H1 (cell line): ENCODE results near the gene RBM10. TPM values are rescaled to one million over a fixed set of nuclear protein-coding genes. Genes with fewer than 3 reads are reported as not detected.

Experiments
- CTCF ChIA-PET: fragments of 300-600 bp; sonication (Branson Sonifier 250); formaldehyde crosslinking; loops from one replicate; lab custom pipeline; 2021; ENCODE audit not compliant: partially characterized antibody; lab: Charles Lee
- POLR2A ChIA-PET: fragments of 300-600 bp; sonication (Branson Sonifier 250); formaldehyde crosslinking; loops from one replicate; lab custom pipeline; 2021; ENCODE audit warnings: inconsistent platforms; ENCODE audit not compliant: partially characterized antibody; lab: Charles Lee
- DNase-seq, 2 experiments: peaks; one replicate each; pipeline versions ENCODE4 v3.0.0 to v3.0.0-alpha.2; 2010 to 2022; ENCODE audit warnings: low spot score in 2 of 2, low read depth in 1 of 2, mixed read lengths in 1 of 2
- FAIRE-seq: peaks from 2 replicates; lab custom pipeline; 2011; peaks lifted over from hg19 to GRCh38; lab: Jason Lieb, UNC
- H2AFZ ChIP-seq: 2 replicates; pipeline ENCODE4 v1.8.1; 2012; ENCODE audit warnings: low read length, inconsistent platforms
- H2AK5ac ChIP-seq: 2 replicates; pipeline ENCODE4 v1.6.1; 2013; ENCODE audit warnings: low read depth, low read length
- H2BK120ac ChIP-seq: replicated peaks from 2 replicates; pipeline ENCODE3; 2013; ENCODE audit warnings: low read depth, low read length, inconsistent platforms
- H2BK12ac ChIP-seq: 2 replicates; pipeline ENCODE4 v1.6.1; 2013; ENCODE audit warnings: low read depth, low read length
- H2BK15ac ChIP-seq: 2 replicates; pipeline ENCODE4 v1.6.1; 2013; ENCODE audit warnings: low read length
- H2BK20ac ChIP-seq: 2 replicates; pipeline ENCODE4 v1.6.1; 2013; ENCODE audit warnings: low read length
- H2BK5ac ChIP-seq: 2 replicates; pipeline ENCODE4 v1.6.1; 2013; ENCODE audit warnings: low read depth, low read length
- H3K14ac ChIP-seq: 2 replicates; pipeline ENCODE4 v1.6.1; 2013; ENCODE audit warnings: inconsistent platforms; ENCODE audit not compliant: insufficient read length
- H3K18ac ChIP-seq: 2 replicates; pipeline ENCODE4 v1.6.1; 2013; ENCODE audit warnings: low read length; ENCODE audit errors: extremely low read depth
- H3K23ac ChIP-seq: 2 replicates; pipeline ENCODE4 v1.6.1; 2013; ENCODE audit warnings: inconsistent platforms; ENCODE audit not compliant: insufficient read length
- H3K23me2 ChIP-seq: 2 replicates; pipeline ENCODE4 v1.6.1; 2013; ENCODE audit warnings: low read depth, low read length
- H3K27ac ChIP-seq: 2 replicates; pipeline ENCODE4 v1.6.1; 2011; ENCODE audit warnings: low read depth, low read length, inconsistent platforms
- H3K27me3 ChIP-seq, 4 experiments: replicated peaks in 1 of 4; 1 replicate in 1 of 4; 2 replicates in 3 of 4; pipeline versions ENCODE4 v1.6.1 to v1.8.1; 2011 to 2013; ENCODE audit warnings: low read length in 3 of 4, mild to moderate bottlenecking in 3 of 4, inconsistent platforms in 2 of 4, mixed read lengths in 2 of 4, moderate library complexity in 1 of 4; ENCODE audit not compliant: control insufficient read depth in 3 of 4, insufficient read depth in 3 of 4; ENCODE audit errors: extremely low read depth in 1 of 4
- H3K36me3 ChIP-seq, 4 experiments: 2 replicates each; pipeline versions ENCODE4 v1.6.1 to v1.8.1; 2011 to 2013; ENCODE audit warnings: mild to moderate bottlenecking in 4 of 4, low read length in 3 of 4, moderate library complexity in 2 of 4, control low read depth in 1 of 4, inconsistent platforms in 1 of 4; ENCODE audit not compliant: insufficient read depth in 4 of 4, control insufficient read depth in 2 of 4
- H3K4ac ChIP-seq: replicated peaks from 2 replicates; pipeline ENCODE3; 2013; ENCODE audit warnings: low read length, low read depth, mixed read lengths, inconsistent platforms; ENCODE audit not compliant: insufficient read length
- H3K4me1 ChIP-seq, 4 experiments: replicated peaks in 1 of 4; 1 replicate in 1 of 4; 2 replicates in 3 of 4; pipeline versions ENCODE4 v1.6.1 to v1.8.1; 2011 to 2013; ENCODE audit warnings: low read length in 3 of 4, inconsistent platforms in 2 of 4, mixed read lengths in 1 of 4; ENCODE audit not compliant: insufficient read depth in 4 of 4, control insufficient read depth in 3 of 4
- H3K4me2 ChIP-seq, 2 experiments: 2 replicates each; pipeline versions ENCODE4 v1.6.1 to v1.8.1; 2011 to 2013; ENCODE audit warnings: low read depth in 2 of 2, low read length in 2 of 2, control low read depth in 1 of 2, inconsistent platforms in 1 of 2, mild to moderate bottlenecking in 1 of 2; ENCODE audit not compliant: insufficient read depth in 1 of 2
- H3K4me3 ChIP-seq, 4 experiments: fragments of 200-600, 300-600 bp in 1 of 4; sonication (generic), shearing (Covaris generic), sonication (Bioruptor Twin) in 1 of 4; 2 replicates each; pipeline versions ENCODE4 v1.5.1 to v1.8.1; 2011 to 2016; ENCODE audit warnings: low read length in 4 of 4, low read depth in 3 of 4, control low read depth in 2 of 4, inconsistent platforms in 2 of 4, mild to moderate bottlenecking in 2 of 4, mixed read lengths in 1 of 4, moderate library complexity in 1 of 4; ENCODE audit not compliant: insufficient read depth in 2 of 4; ENCODE audit errors: extremely low read depth in 1 of 4
- H3K56ac ChIP-seq: replicated peaks from 2 replicates; pipeline ENCODE3; 2013; ENCODE audit warnings: low read depth, mild to moderate bottlenecking, mixed read lengths, low read length, inconsistent platforms; ENCODE audit not compliant: insufficient read length
- H3K79me1 ChIP-seq: 2 replicates; pipeline ENCODE4 v1.6.1; 2013; ENCODE audit warnings: low read depth, low read length, control low read depth
- H3K79me2 ChIP-seq, 2 experiments: 2 replicates each; pipeline versions ENCODE4 v1.6.1 to v1.8.1; 2012 to 2013; ENCODE audit warnings: low read length in 2 of 2, mild to moderate bottlenecking in 2 of 2, inconsistent platforms in 1 of 2; ENCODE audit not compliant: insufficient read depth in 2 of 2, control insufficient read depth in 1 of 2
- H3K9ac ChIP-seq, 4 experiments: replicated peaks in 1 of 4; 1 replicate in 1 of 4; 2 replicates in 3 of 4; pipeline versions ENCODE4 v1.6.1 to v1.8.1; 2011 to 2013; ENCODE audit warnings: low read depth in 3 of 4, low read length in 3 of 4, control low read depth in 2 of 4, mild to moderate bottlenecking in 2 of 4, moderate library complexity in 2 of 4, inconsistent platforms in 1 of 4; ENCODE audit errors: extremely low read depth in 1 of 4
- H3K9me3 ChIP-seq, 2 experiments: 2 replicates each; pipeline versions ENCODE4 v1.6.1 to v1.8.1; 2012 to 2013; ENCODE audit warnings: mild to moderate bottlenecking in 2 of 2, moderate library complexity in 2 of 2, control low read depth in 1 of 2, inconsistent platforms in 1 of 2, low read depth in 1 of 2, low read length in 1 of 2, mixed read lengths in 1 of 2; ENCODE audit not compliant: insufficient read depth in 2 of 2
- H4K20me1 ChIP-seq, 2 experiments: replicated peaks in 1 of 2; 2 replicates each; pipeline versions ENCODE3 to v1.8.1; 2011 to 2013; ENCODE audit warnings: inconsistent platforms in 2 of 2, low read length in 2 of 2, mild to moderate bottlenecking in 1 of 2; ENCODE audit not compliant: insufficient read depth in 2 of 2, control insufficient read depth in 1 of 2
- H4K5ac ChIP-seq: 2 replicates; pipeline ENCODE4 v1.6.1; 2013; ENCODE audit warnings: low read length, low read depth, mixed read lengths, inconsistent platforms; ENCODE audit not compliant: insufficient read length
- H4K8ac ChIP-seq: 2 replicates; pipeline ENCODE4 v1.8.0; 2013; ENCODE audit warnings: mild to moderate bottlenecking, moderate library complexity, low read length, inconsistent platforms; ENCODE audit not compliant: insufficient read depth; ENCODE audit errors: extremely low read depth
- H4K91ac ChIP-seq: replicated peaks from 2 replicates; pipeline ENCODE3; 2013; ENCODE audit warnings: low read length, mixed read lengths, inconsistent platforms; ENCODE audit not compliant: insufficient read length
- TBP ChIP-seq: IDR thresholded peaks from 2 replicates; pipeline ENCODE4 v1.6.1; 2011; ENCODE audit warnings: low read depth, low read length, improper control_type of control experiment
- WGBS, 2 experiments: shearing (Covaris generic) in 1 of 2; methylation state at CpG; one replicate each; pipeline versions ENCODE4 v1.1.6 to v1.1.7; 2013 to 2015; ENCODE audit warnings: low lambda C conversion rate in 2 of 2, mixed read lengths in 2 of 2, inconsistent platforms in 1 of 2, low coverage in 1 of 2, missing lambda C conversion rate in 1 of 2; ENCODE audit not compliant: insufficient replicate concordance in 2 of 2, insufficient coverage in 1 of 2, insufficient read length in 1 of 2; ENCODE audit errors: extremely low coverage in 1 of 2, missing lambda C conversion rate in 1 of 2; 5-methylcytosine and 5-hydroxymethylcytosine counted together
- polyA plus RNA-seq, 7 experiments: library from polyadenylated mRNA; depleted of rRNA in 3 of 7; stranded (reverse) in 5 of 7; unstranded in 2 of 7; fragments of >200 nt in 5 of 7; fragments of 200-250 nt in 2 of 7; gene quantifications; 1 replicate in 5 of 7; 2 replicates in 1 of 7; 4 replicates in 1 of 7; pipeline versions ENCODE4 v1.2.1 to v1.2.3, GENCODE V29; 2011 to 2013; ENCODE audit warnings: missing spikeins in 2 of 7, mixed read lengths in 2 of 7
- total RNA-seq: library from RNA; stranded (reverse); fragmentation: NEBNext Ultra II Directional; extraction: Animal tissue kit (Norgen Biotek cat#: 25700); gene quantifications from 2 replicates; pipeline ENCODE4 v1.2.1, GENCODE V29; 2021

RBM10 gene
- total and polyA plus RNA-seq, 2 of the 8 experiments (the other 6 are each of a cell fraction or from before 2014, with no cell fraction given): 35.7 to 64.0 TPM

- Histone ChIP-seq H4K20me1 (peaks cover 0 to 2% of the 10 kb centered on the region in 2 experiments), H3K79me1 (no peaks in the 10 kb centered on the region; the same call in 1 of the 2 replicates), H3K4me1 (no peaks in the 10 kb centered on the region), H2AK5ac (no peak overlapping the region), H3K4ac (no peak overlapping the region), H2BK5ac (no peak overlapping the region), H3K9ac (no peak overlapping the region), H3K79me2 (peaks cover 0 to 5% of the 10 kb centered on the region in 2 experiments; a peak in 2 of 4 replicates), H3K9me3 (no peaks in the 10 kb centered on the region), H3K23ac (no peak overlapping the region), H2BK120ac (no peak overlapping the region), H2BK20ac (no peak overlapping the region), H3K36me3 (peaks cover 0 to 14% (median 6%) of the 10 kb centered on the region in 4 experiments; a peak in 2 of 8 replicates), H3K18ac (no peak overlapping the region), H3K4me3 (no peak overlapping the region), H2AFZ (no peak overlapping the region), H3K23me2 (no peaks in the 10 kb centered on the region), H3K27ac (no peak overlapping the region), H4K91ac (no peak overlapping the region), H2BK15ac (no peak overlapping the region), H3K14ac (no peak overlapping the region), H4K8ac (no peak overlapping the region), H3K4me2 (no peak overlapping the region), H3K27me3 (no peaks in the 10 kb centered on the region), H4K5ac (no peak overlapping the region), H3K56ac (no peak overlapping the region), H2BK12ac (no peak overlapping the region)
- WGBS, 2 experiments: 94% methylated on average over 15 of the region's 19 CpGs; no CpG with 5 or more reads in 1 of the 2 experiments
- DNase-seq (no peak), FAIRE-seq (no peak)
- POLR2A ChIA-PET: no interaction called here
- CTCF ChIA-PET: no interaction called here
- TF ChIP-seq TBP: no peak
Measured at GRCh38 chrX:47169273-47169672, 24.3 kb downstream of the RBM10 start.
